Adrenal gland (tissue), 5 donors: ENCODE data around the gene KDM2A.

Source experiments
- POLR2A ChIP-seq, 2 donors: fragments of 450-650 bp; IDR thresholded peaks; one replicate each; pipeline ENCODE4 v1.6.1; 2017; ENCODE audit warnings: antibody characterized with exemption in 2 of 2, mild to moderate bottlenecking in 2 of 2, moderate library complexity in 1 of 2
- TF ChIP-seq, protein P1 (sequence below), 6 experiments: fragments of 450-650 bp in 4 of 6; fragments of 200-600 bp in 2 of 6; sonication (generic) in 1 of 6; IDR thresholded peaks; 1 replicate in 5 of 6; 2 replicates in 1 of 6; pipeline versions ENCODE4 v1.5.1 to v1.8.0; 2016 to 2021; ENCODE audit warnings: antibody characterized with exemption in 6 of 6, mild to moderate bottlenecking in 2 of 6, moderate library complexity in 1 of 6
- donor health status: DM: no; HTN: no; CAD: no.

GRCh38 chr11:67102664-67103063 is 16.4 kb upstream of the KDM2A start:
- TF ChIP-seq, protein P1, sequence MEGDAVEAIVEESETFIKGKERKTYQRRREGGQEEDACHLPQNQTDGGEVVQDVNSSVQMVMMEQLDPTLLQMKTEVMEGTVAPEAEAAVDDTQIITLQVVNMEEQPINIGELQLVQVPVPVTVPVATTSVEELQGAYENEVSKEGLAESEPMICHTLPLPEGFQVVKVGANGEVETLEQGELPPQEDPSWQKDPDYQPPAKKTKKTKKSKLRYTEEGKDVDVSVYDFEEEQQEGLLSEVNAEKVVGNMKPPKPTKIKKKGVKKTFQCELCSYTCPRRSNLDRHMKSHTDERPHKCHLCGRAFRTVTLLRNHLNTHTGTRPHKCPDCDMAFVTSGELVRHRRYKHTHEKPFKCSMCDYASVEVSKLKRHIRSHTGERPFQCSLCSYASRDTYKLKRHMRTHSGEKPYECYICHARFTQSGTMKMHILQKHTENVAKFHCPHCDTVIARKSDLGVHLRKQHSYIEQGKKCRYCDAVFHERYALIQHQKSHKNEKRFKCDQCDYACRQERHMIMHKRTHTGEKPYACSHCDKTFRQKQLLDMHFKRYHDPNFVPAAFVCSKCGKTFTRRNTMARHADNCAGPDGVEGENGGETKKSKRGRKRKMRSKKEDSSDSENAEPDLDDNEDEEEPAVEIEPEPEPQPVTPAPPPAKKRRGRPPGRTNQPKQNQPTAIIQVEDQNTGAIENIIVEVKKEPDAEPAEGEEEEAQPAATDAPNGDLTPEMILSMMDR (IDR thresholded peaks at IDR 0.05) = no peak
- no peak for TF ChIP-seq POLR2A (IDR thresholded peaks at IDR 0.05)
